Daoy (cell line): ENCODE measurements around the gene GSC2. TPM values are rescaled to one million over a fixed set of nuclear protein-coding genes. Genes with fewer than 3 reads are reported as not detected.
"Not testable (repeated sequence)": the region's sequence is repeated elsewhere in the genome, so short reads cannot be mapped to it uniquely, and the experiment has no call there.

Source experiments
- DNase-seq: peaks from one replicate; pipeline ENCODE4 v3.0.0-alpha.2; 2015; ENCODE audit warnings: low read depth
- total RNA-seq: library from RNA; depleted of rRNA; stranded (reverse); fragments of >200 nt; shearing (Covaris generic); gene quantifications from 2 replicates; pipeline ENCODE4 v1.2.3, GENCODE V29; 2014

Gene GSC2
- total RNA-seq, 1 experiment from 2014 or later = not detected

DNA sequence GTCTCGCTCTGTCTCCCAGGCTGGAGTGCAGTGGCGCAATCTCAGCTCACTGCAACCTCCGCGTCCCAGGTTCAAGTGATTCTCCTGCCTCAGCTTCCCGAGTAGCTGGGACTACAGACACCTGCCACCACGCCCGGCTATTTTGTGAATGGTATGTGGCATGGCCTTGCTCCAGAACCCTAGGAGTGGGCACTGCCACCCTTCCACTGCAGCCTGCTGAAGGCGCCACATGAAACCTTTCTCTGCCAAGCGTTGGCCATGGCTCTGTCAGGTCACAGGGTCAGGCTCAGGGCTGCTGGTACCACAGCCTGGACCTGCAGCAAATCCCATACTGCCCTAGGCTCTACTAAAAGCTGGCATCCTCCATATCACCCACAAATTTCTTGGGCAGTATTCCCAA, 6.0 kb upstream of the GSC2 start:
- DNase-seq = not testable (repeated sequence)

DNA sequence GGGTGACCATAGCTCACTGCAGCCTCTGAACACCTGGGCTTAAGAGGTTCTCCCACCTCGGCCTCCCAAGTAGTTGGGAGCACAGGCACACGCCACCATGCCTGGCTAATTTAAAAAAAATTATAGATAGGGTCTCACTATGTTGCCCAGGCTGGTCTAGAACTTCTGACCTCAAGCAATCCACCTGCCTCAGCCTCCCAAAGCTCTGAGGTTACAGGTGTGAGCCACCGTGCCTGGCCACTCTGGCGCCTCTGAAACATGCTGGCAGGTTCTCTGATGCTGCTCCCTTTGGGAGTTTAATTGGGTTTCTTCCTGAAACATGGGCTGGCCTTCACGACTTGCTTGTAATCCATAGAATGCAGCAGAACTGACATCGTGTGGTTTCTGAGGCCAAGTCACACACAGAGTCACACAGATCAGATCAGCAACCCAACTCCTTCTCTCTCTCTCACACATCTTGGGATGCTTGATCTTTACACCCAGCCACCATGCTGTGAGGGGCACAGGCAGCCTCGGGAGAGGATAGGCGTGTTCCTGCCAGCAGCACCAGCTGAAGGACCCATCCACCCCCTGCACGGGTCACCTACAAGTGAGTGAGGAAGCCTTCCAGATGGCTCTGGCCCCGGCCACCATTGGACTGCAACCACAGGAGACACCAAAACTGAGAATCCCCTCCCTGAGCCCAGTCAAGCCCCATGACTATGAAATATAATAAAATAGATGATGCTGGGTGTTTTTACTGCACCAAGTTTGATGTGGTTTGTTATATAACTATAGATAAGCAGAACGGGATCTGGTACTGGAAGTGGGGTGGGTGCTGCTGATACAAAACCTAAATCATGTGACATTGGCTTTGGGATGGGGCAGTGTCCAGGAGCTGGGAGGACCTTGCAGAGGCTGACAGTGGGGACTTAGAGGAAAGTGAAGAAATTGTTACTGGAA, 3.1 kb upstream of the GSC2 start:
- DNase-seq = no peak

DNA sequence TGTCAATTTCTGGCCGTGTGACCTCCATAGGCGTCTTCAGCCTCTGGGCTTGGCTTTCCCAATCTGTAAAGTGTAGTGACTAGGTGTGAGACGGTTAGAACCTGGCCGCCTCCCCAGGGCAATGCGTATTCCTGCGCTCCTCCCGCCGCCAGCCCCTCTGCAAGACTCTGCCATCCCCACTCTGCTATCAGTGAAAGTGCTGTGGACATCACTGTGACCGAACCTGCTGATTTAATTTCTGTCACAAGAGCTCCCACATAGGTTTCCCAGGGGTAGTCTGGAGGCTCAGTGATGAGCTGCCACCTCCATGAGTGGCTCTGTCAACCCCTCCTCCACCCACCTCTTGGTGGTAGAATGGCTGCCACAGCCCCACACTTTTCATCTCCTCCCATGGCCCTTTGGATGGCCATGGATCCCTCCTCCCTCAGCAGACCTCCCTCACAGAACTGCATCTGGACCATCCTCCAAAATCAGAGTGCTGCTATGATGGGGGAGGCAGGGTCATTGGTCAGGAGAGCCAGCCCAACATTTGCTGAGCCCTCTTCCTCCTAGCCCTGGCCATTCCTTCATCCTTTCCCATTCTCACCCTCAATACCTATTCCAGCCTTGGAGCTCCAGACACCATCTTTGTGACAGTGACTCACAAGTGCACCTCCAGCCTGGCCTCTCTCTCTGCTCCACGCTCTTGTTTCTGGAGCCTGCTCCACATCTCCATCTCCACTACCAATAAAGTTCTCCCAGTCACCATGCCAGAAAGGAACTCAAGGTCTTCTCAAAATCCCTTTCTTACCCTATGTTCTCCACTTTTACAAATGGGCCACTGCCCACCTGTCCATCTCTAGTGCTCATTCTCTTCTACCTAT, 1.5 kb upstream of the GSC2 start:
- DNase-seq = no peak

DNA sequence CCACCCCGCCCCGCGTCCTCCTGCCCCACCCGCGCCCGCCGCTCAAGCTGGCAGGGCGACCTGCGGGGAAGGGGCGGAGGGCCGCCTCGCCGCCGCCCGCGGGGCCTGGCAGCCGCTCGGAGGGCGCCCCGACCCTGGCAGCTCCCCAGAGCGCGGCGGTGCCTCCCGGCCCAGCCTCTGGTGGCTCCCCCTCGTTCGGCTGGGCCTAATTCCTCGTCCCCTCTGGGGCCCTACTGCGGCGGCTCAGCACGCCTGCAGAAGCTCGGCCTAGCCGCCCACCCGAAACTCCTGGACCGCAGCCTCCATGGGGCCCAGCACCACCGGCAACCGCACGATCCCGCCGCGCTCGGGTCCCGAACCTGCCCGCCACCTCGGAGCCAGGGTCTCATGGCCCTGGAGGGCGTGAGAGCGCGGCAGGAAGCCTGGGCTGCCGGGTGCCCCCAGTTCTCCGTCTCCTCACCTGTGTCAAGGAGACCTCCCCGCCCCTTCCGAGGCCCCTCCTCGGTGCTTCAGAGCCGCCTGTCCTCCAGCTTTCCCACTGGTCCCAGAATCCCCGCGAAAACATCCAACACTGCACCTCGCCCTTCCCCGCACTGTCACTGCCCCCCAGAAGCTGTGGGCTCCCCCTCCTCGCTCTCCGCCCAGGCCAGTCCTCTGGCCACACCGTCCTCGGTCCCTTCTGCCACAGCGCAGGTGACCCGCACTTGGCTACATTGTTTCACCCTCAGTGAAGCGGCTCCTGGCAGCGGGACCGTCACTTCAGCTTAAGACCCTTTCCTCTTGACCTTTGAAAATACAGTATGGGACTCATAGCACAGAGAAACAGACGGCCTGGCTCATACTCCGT, 613 bp upstream of the GSC2 start:
- no peak for DNase-seq

DNA sequence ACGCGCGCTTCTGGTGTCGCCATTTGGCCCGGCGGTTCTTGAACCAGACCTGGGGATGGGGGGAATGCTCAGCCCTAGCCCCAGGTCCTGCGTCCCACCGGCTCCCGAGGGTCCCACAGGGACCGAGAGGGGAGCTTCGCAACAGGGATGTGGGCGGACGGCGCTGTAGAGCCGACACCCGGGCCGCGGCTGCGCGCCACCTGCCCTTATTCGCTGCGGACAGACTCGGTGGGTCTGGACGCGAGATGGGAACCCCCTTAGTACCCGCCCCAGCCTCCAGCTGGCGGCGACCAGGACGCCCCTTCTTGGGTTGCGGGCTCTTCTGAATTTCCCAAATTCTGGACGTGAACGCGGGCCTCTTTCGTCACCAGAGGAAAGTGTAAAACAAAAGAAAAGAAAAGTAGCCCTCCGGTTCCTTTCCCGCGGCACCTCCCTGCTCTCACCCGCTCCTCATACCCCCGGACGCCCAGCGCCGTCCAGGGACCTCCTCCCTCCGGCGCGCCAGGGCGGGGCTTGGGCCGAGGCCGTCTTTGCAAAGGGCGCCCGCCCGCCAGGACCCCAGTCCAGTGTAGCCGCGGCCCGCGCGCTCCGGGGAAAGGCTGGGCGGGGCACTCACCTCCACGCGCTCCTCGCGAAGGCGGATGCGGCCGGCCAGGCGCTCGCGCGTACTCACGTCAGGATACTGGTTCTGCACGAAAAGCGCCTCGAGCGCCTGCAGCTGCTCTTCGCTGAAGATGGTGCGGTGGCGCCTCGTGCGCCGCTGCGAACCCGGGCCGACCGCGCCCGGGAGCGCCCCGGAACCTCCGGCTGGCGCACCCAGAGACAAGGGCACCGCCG, 827 bp downstream of the GSC2 start:
- no peak for DNase-seq

DNA sequence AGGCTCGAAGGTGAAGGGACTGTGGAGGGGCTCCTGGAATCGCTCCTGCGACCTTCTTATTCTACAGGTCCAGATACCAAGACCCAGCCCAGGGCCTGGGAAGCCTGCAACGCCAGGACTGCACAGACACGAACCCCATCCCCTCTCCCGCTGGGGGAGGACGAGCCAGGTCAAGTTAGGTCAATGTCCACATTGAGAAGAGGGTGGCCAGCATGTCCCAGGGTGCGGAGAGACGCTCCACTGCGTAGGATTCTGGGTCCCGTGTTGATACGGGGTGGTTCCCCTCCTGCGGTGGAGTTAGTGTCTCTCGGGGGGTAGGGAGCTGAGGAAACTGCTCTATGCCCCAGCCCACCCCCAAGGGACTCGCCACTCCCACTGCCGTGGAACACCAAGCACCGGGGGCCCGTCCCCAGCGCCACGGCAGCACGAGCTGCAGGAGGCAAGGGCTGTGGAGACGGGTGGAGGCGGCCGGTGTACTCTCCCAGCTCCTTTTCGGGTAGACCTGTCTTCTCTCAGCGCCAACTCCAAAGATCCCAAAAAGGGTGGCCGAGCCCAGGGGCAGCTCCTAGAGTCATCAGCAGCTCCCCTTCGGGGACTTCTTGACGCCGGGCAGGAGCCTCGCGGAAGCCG, 1.6 kb downstream of the GSC2 start:
- DNase-seq = no peak

DNA sequence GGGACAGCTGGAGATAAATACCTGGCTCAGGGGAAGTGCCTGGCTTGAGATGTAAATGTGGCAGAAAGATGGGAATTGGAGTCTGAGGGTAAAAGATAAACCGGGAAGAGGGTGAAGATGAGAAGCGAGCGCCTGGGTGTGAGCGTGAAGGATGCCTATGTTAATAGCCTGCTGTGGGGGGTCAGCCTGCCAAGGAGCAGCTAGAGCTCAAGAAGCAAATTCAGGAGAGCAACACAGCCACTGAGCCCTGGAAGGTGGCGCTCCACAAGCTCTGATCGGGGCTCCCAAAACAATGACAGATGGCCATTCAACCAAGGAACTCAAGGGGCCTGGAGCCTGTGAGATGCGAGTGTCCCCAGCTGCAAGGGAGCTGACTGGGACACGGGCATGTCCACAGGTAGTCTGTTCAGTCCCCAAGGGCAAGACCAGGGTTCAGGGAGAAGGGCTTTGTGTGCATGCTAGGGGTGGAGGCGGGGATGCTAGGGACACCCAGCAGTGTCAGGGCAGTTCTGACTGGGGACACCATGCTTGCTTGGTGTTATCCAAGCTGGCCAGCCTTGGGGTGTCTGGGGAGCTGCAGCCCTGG, 2.8 kb downstream of the GSC2 start:
- DNase-seq = no peak

DNA sequence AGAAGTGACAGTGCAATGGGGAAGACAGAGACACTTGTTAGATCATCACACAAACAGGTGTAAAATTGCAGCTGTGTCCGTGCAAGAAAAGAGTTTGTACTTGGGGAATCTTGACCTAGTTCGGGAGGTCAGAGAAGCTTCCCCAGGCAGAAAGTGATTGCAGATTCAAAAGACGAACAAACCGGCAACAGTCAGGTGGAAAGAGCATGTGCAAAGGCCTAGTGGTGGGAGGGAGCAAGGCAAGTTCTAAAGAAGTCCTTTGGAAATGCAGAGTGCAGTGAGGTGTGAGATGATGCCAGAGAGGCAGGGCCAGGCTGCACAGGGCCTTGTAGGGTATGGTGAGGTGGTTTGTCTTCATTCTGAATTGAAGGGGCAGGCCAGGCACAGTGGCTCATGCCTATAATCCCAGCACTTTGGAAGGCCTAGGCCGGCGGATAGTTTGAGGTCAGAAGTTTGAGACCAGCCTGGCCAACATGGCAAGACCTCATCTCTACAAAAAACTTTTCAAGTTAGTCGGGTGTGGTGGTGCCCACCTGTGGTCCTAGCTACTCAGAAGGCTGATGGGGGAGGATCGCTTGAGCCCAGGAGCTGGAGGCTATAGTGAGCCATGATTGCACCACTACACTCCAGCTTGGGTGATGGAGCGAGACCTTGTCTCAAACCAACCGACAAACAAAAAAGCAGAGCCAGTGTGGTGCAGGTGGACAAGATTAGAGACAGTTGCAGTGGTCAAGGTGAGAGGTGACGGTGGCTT, 3.7 kb downstream of the GSC2 start:
- no peak for DNase-seq

DNA sequence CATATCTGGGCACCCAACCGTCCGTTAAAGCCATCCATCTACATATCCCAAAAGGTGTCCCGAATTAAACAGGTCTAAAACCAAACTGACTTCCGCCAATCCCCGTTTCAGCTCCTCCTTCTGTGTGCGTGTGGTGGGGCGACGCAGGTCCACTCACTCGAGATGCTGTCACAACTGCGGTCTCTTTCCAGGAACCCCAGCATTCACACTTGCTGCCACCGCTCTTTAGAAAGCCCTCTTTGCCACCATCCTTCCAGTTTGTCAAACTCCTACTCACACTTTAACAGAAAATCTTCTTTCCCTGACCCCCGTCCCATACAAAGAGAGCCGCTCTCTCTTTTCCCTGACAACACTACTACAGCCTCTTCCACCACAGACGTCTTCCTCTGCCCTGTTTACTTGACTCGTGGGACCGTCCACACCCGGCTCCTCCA, 6.1 kb downstream of the GSC2 start:
- peak; percentile 23 for DNase-seq

DNA sequence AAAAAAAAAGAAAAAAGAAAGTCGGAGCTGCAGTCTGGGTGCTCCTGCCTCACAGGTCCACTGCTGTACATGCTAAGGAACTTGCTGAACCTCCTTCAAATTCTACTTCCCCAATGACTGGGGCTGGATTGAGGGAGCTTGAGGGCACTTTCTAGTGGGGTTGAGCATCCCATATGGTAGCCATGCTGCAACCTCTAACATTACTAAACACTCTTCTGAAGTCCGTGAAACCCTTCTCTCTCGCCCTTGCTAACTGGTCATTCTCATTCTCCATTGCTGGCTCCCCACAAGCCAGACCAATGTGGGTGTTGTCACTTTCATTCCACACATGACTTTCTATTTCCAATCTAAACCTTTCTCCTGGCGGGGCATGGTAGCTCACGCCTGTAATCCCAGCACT, 6.9 kb downstream of the GSC2 start:
- DNase-seq = no peak

DNA sequence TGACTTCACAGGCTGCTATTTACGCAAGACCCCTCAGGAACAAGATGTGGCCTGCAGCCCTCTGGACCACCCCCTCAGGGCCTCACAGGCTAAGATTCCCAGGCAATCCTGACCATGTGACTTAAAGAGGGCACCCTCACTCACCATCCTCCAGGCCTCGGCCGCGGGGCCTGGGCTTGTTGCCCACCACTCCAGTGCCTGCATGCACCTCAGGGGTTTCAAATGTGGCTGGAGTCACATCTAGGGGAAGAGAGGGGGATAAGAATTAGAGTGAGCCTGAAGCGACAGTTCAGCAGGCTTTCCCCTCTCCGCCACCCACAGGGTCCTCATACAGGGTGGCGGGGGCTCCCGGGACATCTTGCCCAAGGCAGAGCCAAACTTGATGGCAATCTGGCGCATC, 7.7 kb downstream of the GSC2 start:
- DNase-seq = no peak

DNA sequence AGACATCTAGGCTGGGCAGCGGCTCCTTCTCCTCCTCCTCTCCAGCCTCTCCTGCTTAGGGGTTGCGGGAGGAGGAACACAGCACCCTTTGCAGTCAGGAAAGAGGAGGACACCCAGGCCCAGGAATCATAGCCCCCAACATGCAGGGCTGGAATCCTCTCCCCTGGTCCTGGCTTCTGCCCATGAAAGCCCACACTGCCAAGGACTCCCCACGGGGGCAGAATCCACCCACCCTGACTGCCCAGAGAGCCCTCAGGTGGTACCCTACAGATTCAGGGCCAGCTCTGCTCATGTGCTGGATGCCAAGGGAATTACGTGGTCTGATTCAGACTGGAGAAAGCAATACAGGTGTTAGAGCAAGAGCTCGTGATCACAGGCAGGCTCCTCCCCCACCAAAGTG, 10.1 kb downstream of the GSC2 start:
- no peak for DNase-seq

DNA sequence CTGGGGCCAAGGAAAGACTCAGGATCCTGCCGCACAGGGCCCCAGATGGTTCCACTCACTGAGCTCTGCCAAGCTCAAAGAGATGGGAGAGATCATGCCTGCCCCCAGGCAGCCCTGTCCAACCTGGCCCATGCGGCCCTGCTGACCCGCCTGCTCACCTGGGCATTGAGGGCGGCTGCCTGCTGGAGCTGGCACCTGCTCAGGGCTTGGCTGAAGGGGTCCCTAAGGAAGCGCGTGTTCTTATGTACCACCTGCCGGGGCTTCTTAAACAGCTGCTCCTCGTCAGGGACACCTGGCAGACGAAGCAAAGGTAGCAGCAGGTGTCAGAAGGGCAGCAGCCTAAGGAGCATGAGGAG, 11.1 kb downstream of the GSC2 start:
- DNase-seq = no peak

DNA sequence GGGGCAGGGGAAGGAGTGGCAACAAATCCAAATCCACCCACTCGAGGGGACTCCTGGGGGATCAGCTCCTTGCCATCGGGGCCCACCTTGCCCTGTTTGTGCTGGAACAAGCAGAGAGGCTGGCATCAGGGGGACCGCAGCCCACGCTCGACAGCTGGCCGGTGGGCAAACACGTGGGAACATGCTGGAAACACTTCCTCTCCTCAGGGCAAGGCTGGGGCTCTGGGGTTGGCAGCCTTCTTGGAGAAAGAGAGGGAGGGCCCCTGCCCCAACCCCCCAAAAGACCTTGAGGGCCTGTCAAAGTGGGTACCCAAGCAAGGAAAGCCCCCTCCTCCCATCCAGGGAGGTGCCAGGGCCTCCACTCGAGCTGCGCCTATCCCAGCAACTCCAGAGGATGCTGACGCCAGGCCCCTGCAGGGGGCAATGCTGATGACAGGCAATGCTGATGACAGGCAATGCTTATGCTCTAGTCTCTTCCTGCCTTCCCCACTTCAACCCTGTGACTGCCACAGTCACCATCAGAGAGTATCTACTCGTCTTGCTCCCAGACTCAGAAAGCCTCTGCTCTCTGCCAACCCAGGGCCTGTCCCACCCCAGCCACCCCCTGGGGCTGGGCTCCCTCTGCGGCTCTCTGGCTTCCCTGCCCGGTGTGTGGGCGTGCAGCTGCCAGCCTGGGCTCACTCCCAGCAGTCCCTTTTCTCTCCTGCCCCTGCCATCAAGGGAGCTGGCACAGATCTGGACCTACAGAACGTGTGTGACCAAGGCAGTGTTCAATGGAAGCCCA, 11.7 kb downstream of the GSC2 start:
- no peak for DNase-seq

DNA sequence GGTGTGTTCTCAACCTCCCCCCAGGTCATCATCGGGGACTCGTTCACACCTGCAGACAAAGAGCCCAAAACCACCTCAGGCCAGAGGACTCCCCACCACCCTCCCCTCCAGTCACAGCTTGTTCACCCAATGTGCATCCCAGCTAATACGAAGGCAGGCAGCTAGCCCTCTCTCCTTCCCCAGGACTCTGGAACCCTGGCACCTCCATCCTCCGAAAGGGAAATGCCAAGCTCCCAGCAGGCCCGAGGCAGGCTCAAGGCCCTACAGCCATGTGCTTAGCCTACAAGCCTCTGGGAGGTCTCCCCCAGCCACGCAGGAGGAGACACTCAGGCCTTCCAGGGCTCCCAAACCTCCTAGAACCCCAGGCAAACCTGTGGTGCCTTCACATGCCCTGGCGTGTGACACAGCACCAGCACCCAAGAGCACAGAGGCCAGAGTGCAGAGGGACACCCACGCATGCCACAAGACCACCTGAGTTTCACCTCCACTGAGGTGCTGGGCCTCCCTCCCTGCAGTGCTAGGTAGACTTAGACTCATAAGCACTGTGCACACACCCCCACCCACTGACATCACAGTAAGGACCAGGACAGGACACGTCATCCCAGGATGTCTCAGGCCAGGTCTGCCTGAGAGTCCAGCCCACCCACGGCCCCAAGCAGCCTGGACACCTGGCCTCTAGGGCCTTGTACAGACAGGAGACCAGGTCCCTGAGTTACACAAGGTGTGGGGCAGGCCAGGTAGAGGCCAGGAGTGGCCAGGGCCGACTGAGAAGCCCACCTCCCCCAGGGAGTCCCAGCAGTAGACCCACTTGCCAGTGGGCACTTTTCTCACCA, 12.5 kb downstream of the GSC2 start:
- no peak for DNase-seq

DNA sequence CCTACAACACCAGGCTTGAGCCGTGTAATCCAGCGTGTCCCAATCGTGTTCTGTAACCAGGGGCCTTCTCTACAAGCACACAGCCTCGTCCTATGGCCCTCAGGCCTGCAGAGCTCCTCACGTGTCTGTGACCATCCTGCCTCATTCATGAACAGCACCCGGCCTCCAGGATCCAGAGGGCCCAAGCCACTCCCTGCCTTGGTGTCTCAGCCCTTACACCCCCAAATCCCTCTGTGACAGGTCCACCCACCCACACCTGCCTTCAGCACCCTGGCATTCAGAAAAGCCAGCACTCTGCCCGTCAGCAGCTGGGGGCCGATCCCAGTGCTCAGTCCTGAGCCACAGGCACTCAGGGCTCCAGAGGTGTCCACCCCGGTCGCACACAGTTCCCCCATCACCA, 13.2 kb downstream of the GSC2 start:
- no peak for DNase-seq

DNA sequence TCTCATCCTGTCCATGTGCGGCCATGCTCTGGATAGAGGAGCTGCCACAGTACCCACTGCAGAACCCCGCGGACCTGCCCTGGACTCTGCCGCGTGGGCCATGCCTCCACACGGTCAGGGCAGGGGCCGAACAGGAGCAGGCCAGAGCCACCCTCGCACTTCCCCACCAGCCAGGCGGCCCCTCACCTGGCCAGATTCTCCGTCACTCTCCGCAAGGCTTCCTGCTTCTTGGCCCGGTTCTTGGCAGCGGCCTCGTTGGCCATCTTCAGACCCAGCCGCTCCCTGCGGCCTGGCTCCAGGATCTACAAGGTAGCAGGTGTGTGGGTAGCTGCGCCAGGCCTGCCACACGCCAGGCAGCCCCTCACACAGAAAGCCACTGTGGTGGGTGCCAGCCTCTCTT, 15.2 kb downstream of the GSC2 start:
- DNase-seq = no peak
